HepG2 (cell line): ENCODE results near the gene AIDA. TPM values are rescaled to one million over a fixed set of nuclear protein-coding genes. Genes with fewer than 3 reads are reported as not detected.

Source experiments
- ADNP ChIP-seq: sonication (generic); formaldehyde crosslinking; IDR thresholded peaks from 2 replicates; pipeline ENCODE4 v1.4.0; 2020; ENCODE audit warnings: missing genetic modification reagents
- ARNT2 ChIP-seq: sonication (generic); formaldehyde crosslinking; IDR thresholded peaks from 2 replicates; pipeline ENCODE4 v1.8.0; 2022; ENCODE audit warnings: mild to moderate bottlenecking, low read depth, missing genetic modification reagents, moderate library complexity
- HOXA5 ChIP-seq: sonication (generic); formaldehyde crosslinking; IDR thresholded peaks from 2 replicates; pipeline ENCODE4 v1.4.0; 2020; ENCODE audit warnings: missing genetic modification reagents
- KAT2B ChIP-seq: fragments of 150-350 bp; IDR thresholded peaks from 2 replicates; pipeline ENCODE4 v1.6.1; 2014; ENCODE audit warnings: low read depth, low read length, borderline replicate concordance
- LRRFIP1 ChIP-seq: sonication (generic); formaldehyde crosslinking; conservative IDR thresholded peaks from 2 replicates; pipeline ENCODE4 v1.4.0; 2020; ENCODE audit warnings: missing genetic modification reagents
- MED13 ChIP-seq: sonication (generic); formaldehyde crosslinking; IDR thresholded peaks from 2 replicates; pipeline ENCODE4 v1.5.0; 2020; ENCODE audit warnings: missing genetic modification reagents
- MXD3 ChIP-seq: IDR thresholded peaks from 2 replicates; pipeline ENCODE4 v1.6.1; 2016; ENCODE audit warnings: mild to moderate bottlenecking, missing biosample characterization, missing genetic modification reagents
- PHF20 ChIP-seq: sonication (generic); formaldehyde crosslinking; IDR thresholded peaks from 2 replicates; pipeline ENCODE4 v1.5.0; 2020; ENCODE audit warnings: mild to moderate bottlenecking, missing genetic modification reagents
- PHF21A ChIP-seq: sonication (generic); formaldehyde crosslinking; IDR thresholded peaks from 2 replicates; pipeline ENCODE4 v1.5.0; 2020; ENCODE audit warnings: mild to moderate bottlenecking, missing genetic modification reagents
- PPARG ChIP-seq: conservative IDR thresholded peaks from 2 replicates; pipeline ENCODE4 v1.6.1; 2016; ENCODE audit warnings: missing biosample characterization, missing genetic modification reagents
- RXRA ChIP-seq: sonication (generic); formaldehyde crosslinking; IDR thresholded peaks from 2 replicates; pipeline ENCODE4 v1.5.1; 2020; ENCODE audit warnings: missing genetic modification reagents
- SMC3 ChIP-seq: IDR thresholded peaks from 2 replicates; pipeline ENCODE4 v1.6.1; 2011; ENCODE audit warnings: low read length, improper control_type of control experiment
- TBX2 ChIP-seq: sonication (generic); formaldehyde crosslinking; IDR thresholded peaks from 2 replicates; pipeline ENCODE4 v1.5.0; 2020; ENCODE audit warnings: missing genetic modification reagents, mild to moderate bottlenecking, borderline replicate concordance
- TEAD3 ChIP-seq: optimal IDR thresholded peaks from 2 replicates; pipeline ENCODE3; 2016; ENCODE audit warnings: borderline replicate concordance
- ZBTB4 ChIP-seq: sonication (generic); formaldehyde crosslinking; IDR thresholded peaks from 2 replicates; pipeline ENCODE4 v1.4.0; 2020; ENCODE audit warnings: missing genetic modification reagents, mild to moderate bottlenecking, borderline replicate concordance
- ZC3H4 ChIP-seq: sonication (generic); formaldehyde crosslinking; IDR thresholded peaks from 2 replicates; pipeline ENCODE4 v1.4.0; 2020; ENCODE audit warnings: missing genetic modification reagents, borderline replicate concordance
- ZNF20 ChIP-seq: sonication (generic); formaldehyde crosslinking; IDR thresholded peaks from 2 replicates; pipeline ENCODE4 v1.4.0; 2020; ENCODE audit warnings: mild to moderate bottlenecking, moderate library complexity, missing genetic modification reagents
- ZNF276 ChIP-seq: sonication (generic); formaldehyde crosslinking; IDR thresholded peaks from 2 replicates; pipeline ENCODE4 v1.4.0; 2020; ENCODE audit warnings: mild to moderate bottlenecking, low read depth, missing genetic modification reagents
- ZNF296 ChIP-seq: sonication (generic); formaldehyde crosslinking; conservative IDR thresholded peaks from 2 replicates; pipeline ENCODE4 v1.5.0; 2020; ENCODE audit warnings: mild to moderate bottlenecking, missing genetic modification reagents
- ZNF556 ChIP-seq: sonication (generic); formaldehyde crosslinking; IDR thresholded peaks from 2 replicates; pipeline ENCODE4 v1.4.0; 2020; ENCODE audit warnings: mild to moderate bottlenecking, missing genetic modification reagents, borderline replicate concordance
- ZNF749 ChIP-seq: sonication (generic); formaldehyde crosslinking; IDR thresholded peaks from 2 replicates; pipeline ENCODE4 v1.8.0; 2022; ENCODE audit warnings: mild to moderate bottlenecking, missing genetic modification reagents, moderate library complexity, borderline replicate concordance
- ZNF75D ChIP-seq: sonication (generic); formaldehyde crosslinking; IDR thresholded peaks from 2 replicates; pipeline ENCODE4 v1.8.1; 2023; ENCODE audit warnings: missing genetic modification reagents, mild to moderate bottlenecking, borderline replicate concordance
- polyA plus RNA-seq, 8 experiments: library from polyadenylated mRNA; depleted of rRNA in 3 of 8; stranded (reverse) in 7 of 8; unstranded in 1 of 8; fragments of >200 nt; fragmentation: Illumina TruSeq in 4 of 8; extraction: Trizol in 4 of 8; gene quantifications; 2 replicates each; pipeline versions ENCODE4 v1.2.1 to v1.2.3, GENCODE V29; 2011 to 2016; ENCODE audit warnings: low read depth in 4 of 8, missing spikeins in 1 of 8, mixed read lengths in 1 of 8; ENCODE audit not compliant: insufficient read depth in 1 of 8
- total RNA-seq, 5 experiments: library from RNA; depleted of rRNA; stranded (reverse); fragments of >200 nt; fragmentation: Illumina TruSeq; extraction: Trizol; gene quantifications; 2 replicates each; pipeline ENCODE4 v1.2.3, GENCODE V29; 2016; ENCODE audit warnings: low read depth in 1 of 5

Gene AIDA
- total and polyA plus RNA-seq, 2 of the 13 experiments (the other 11 are each of a cell fraction or from before 2014, with no cell fraction given) = 17.5 to 35.4 TPM

GRCh38 chr1:222713091-222713961, 1.0 kb upstream of the AIDA start (continued):
- TF ChIP-seq LRRFIP1 (CRISPR knock-in tag) (no peak), PHF20 (peak; percentile 77), ZNF276 (CRISPR knock-in tag) (no peak), HOXA5 (CRISPR knock-in tag) (no peak), MED13 (CRISPR knock-in tag) (no peak), ARNT2 (no peak), ZNF20 (no peak), KAT2B (no peak), MXD3 (CRISPR knock-in tag) (no peak), ZNF749 (CRISPR knock-in tag) (no peak), ZNF296 (CRISPR knock-in tag) (no peak), PPARG (CRISPR knock-in tag) (no peak), SMC3 (0 out of 2 replicates have a peak, but pooled peaks have one; percentile 3), TEAD3 (CRISPR knock-in tag) (no peak), ZNF556 (CRISPR knock-in tag) (peak; percentile 7; the same call in 1 of the 2 replicates), RXRA (CRISPR knock-in tag) (peak; percentile 59), ADNP (CRISPR knock-in tag) (no peak), ZBTB4 (no peak), ZC3H4 (CRISPR knock-in tag) (no peak), TBX2 (CRISPR knock-in tag) (no peak; the same call in 1 of the 2 replicates), ZNF75D (CRISPR knock-in tag) (no peak), PHF21A (CRISPR knock-in tag) (peak; percentile 71)
